Measurements from ENCODE around the gene TMEM186.

The TMEM186 gene

DNA sequence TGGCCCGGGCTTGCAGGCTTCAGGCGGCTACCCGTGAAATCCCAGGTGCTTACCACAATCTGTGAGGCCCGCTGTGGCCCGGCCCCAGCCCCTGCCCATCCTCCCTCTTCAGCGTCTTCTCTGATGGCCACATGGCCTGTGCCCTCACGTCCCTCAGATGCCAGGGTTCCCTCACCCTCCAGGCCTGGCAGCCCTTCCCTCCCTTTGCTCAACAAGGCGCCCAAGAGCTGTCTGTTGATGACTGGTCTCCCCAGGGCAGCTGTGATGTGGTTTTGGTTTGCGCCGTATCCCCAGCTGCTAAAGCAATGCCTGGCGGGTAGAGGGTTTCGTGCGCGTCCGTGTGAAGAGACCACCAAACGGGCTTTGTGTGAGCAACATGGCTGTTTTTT lies 35.3 kb upstream of the TMEM186 start:
- Histone ChIP-seq H3K4me3 (no peak overlapping the region), H3K27ac (no peak overlapping the region)
- TF ChIP-seq, protein P1, sequence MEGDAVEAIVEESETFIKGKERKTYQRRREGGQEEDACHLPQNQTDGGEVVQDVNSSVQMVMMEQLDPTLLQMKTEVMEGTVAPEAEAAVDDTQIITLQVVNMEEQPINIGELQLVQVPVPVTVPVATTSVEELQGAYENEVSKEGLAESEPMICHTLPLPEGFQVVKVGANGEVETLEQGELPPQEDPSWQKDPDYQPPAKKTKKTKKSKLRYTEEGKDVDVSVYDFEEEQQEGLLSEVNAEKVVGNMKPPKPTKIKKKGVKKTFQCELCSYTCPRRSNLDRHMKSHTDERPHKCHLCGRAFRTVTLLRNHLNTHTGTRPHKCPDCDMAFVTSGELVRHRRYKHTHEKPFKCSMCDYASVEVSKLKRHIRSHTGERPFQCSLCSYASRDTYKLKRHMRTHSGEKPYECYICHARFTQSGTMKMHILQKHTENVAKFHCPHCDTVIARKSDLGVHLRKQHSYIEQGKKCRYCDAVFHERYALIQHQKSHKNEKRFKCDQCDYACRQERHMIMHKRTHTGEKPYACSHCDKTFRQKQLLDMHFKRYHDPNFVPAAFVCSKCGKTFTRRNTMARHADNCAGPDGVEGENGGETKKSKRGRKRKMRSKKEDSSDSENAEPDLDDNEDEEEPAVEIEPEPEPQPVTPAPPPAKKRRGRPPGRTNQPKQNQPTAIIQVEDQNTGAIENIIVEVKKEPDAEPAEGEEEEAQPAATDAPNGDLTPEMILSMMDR (IDR thresholded peaks at IDR 0.05) = no peak
- no peak for DNase-seq (ENCODE audit: low spot score)

DNA sequence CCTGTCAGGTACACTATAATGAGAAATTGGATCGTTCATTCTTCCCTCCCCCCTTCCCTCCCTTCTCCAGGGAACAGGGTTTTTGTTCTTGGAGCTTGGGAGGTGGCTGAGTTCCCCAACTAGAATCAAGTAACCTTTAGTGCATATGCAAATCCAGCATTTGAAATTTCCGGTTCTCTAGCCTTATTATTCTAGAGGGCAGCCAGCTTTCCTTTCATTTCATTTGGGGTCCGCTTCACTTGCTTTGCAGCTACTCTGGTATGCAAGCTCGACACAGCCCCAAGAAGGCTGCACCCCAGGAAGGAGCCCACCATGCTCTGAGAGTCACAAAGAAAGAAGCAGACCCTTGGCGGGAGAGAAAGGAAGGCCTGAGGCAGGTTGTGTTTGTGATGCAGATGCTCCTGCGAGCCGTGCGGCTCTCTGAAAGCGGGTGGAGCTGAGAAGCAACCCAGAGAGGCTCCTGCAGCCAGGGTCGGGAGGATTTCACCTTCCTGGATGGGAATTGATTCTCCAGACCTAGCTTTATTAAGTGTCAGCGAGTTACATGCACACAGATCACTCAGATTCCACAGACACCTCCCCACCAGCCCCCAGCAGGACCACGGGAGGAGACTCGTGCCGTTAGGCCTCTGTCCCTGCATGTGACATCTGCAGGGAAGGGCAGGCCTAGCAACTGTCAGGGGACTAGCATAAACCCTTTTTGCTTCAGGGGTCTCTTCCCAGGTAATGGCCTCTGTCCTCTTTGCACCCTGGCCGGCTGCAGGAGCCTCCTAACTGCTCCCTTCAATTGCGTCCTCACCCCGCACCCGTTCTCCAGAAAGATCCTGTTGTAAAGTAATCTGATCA lies 34.7 kb upstream of the TMEM186 start:
- DNase-seq (ENCODE audit: low spot score) = no peak
- TF ChIP-seq, protein P1 (IDR thresholded peaks at IDR 0.05) = no peak
- Histone ChIP-seq H3K4me3 (no peak overlapping the region), H3K27ac (no peak overlapping the region)

DNA sequence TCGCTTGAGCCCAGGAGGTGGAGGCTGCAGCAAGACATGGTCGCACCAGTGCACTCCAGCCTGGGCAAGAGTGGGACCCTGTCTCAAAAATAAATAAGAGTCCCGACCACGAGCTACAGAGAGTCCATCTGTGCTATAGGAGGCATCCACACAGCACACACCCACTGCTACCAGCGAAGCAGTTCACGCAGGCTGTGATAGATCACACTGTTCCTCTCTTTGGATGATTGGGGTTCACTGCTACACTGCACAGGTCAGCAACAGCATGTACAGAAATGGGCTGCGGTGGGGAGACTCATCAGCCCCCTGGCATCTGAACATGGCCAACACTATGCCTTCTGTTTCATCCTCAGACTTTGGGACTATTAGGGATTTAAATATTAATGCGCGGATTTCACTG lies 34.0 kb upstream of the TMEM186 start:
- Histone ChIP-seq H3K4me3 (no peak overlapping the region), H3K27ac (no peak overlapping the region)
- no peak for DNase-seq (ENCODE audit: low spot score)
- TF ChIP-seq, protein P1 (IDR thresholded peaks at IDR 0.05) = no peak

DNA sequence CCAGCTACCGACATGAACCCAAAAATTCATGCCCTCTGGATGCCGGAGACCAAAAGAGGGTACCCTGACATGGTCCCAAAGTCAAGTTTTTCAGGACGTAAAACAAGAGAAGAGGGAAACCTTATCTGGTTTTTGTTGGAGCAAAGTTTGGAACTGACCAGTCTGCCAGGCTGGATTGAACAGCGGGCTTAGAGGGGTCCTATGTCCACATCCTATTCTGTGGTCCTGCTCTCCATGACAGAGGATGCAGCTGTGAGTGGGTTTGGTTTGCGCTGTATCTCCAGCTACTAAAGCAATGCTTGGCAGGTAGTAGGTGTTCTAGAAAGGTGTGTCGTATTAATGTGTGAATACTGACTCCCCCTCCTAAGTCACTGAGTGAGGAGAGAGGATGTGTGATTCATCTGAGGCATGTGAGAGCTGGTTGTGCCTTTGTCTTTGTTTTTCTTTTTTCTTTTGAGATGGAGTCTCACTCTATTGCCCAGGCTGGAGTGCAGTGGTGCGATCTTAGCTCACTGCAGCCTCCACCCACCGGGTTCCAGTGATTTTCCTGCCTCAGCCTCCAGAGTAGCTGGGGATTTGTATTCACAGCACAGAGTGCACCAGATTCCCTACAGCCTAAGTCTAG lies 31.2 kb upstream of the TMEM186 start:
- no peak for DNase-seq (ENCODE audit: low spot score)
- no peak overlapping the region for H3K27ac ChIP-seq
- TF ChIP-seq, protein P1 (IDR thresholded peaks at IDR 0.05) = no peak
- no peak overlapping the region for H3K4me3 ChIP-seq

DNA sequence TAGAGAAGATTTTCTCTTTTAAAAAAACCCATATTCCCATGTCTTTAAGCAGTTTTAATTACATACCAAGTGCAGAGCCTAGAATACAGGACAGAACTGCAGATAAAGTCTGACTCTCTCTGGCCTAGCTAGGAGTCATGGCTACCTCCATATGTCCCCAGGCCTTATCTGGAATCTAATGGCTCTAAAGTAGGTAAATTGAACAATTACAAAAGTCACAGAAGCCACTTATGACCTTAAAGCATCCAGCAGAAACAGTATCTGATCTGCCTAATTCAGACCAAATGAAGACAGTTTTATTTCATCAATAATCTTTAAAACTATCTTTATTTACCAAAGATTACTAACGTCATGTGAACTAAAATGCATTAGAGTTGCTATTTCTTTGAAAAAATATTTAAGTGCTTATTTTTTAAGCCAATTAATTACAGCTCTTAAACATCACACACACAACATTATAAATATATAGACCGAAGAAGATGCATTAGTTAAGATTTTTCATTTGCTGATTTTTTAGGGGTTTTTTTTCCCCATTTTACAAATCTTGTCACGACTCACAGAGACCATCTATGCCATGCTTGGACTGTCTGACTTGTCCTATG lies 28.9 kb upstream of the TMEM186 start:
- H3K27ac ChIP-seq = no peak overlapping the region
- DNase-seq (ENCODE audit: low spot score) = no peak
- TF ChIP-seq, protein P1 (IDR thresholded peaks at IDR 0.05) = no peak

DNA sequence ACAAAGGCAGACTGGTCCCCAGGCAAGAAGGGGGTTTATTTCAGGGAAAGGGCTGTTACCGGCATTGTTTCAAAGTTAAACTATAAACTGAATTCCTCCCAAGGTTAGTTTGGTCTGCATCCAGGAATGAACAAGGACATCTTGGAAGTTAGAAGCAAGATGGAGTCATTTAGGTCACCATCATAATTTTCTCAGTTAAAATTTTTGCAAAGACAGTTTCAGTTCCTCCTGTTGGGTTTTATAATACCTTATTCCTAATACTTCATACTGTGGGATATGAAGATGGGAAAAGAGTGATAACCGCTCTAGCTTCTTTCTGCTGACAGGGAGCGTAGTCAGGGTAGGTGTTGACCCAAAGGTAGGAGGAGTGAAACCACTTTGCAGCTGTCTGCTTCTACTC lies 25.0 kb upstream of the TMEM186 start:
- Histone ChIP-seq H3K27ac (no peak overlapping the region), H3K4me3 (no peak overlapping the region)
- TF ChIP-seq, protein P1 (IDR thresholded peaks at IDR 0.05) = no peak
- DNase-seq (ENCODE audit: low spot score) = no peak

More for the DNA sequence above, 28.9 kb upstream of the TMEM186 start:
- H3K4me3 ChIP-seq = no peak overlapping the region

Data from coronary artery (tissue), 2 donors.